Ovary (tissue), 3 donors: ENCODE measurements around the gene SEL1L3.

Source experiments
- CTCF ChIP-seq, 3 donors: fragments of 450-650 bp in 2 of 3; fragments of 200-600 bp in 1 of 3; IDR thresholded peaks; one replicate each; pipeline versions ENCODE4 v1.5.1 to v1.8.0; 2016 to 2022; ENCODE audit warnings: antibody characterized with exemption in 3 of 3, mild to moderate bottlenecking in 1 of 3
- POLR2A ChIP-seq: fragments of 450-650 bp; IDR thresholded peaks from one replicate; pipeline ENCODE4 v1.6.1; 2017; ENCODE audit warnings: antibody characterized with exemption, mild to moderate bottlenecking, moderate library complexity
- donor health status: DM: no; HTN: no; CAD: no.

GRCh38 chr4:25859429-25860148 is 3.2 kb downstream of the SEL1L3 start:
- TF ChIP-seq POLR2A (no peak), CTCF (IDR thresholded peaks at IDR 0.05) (no peak)
